IPS-15b (cell line): Measurements from ENCODE around the gene PLCL2.

Experiments
- H3K27me3 ChIP-seq: one replicate; pipeline ENCODE4 v1.6.1; 2013; ENCODE audit warnings: low read length; ENCODE audit not compliant: control insufficient read depth, insufficient read depth
- H3K36me3 ChIP-seq: one replicate; pipeline ENCODE4 v1.6.1; 2013; ENCODE audit warnings: low read length; ENCODE audit not compliant: control insufficient read depth, insufficient read depth
- H3K4me1 ChIP-seq: one replicate; pipeline ENCODE4 v1.6.1; 2013; ENCODE audit warnings: mild to moderate bottlenecking, low read length; ENCODE audit not compliant: control insufficient read depth, insufficient read depth
- H3K4me3 ChIP-seq: one replicate; pipeline ENCODE4 v1.5.1; 2013; ENCODE audit warnings: low read depth, low read length
- H3K9ac ChIP-seq: one replicate; pipeline ENCODE4 v1.6.1; 2013; ENCODE audit warnings: low read depth, mild to moderate bottlenecking, low read length
- H3K9me3 ChIP-seq: one replicate; pipeline ENCODE4 v1.6.1; 2013; ENCODE audit warnings: mild to moderate bottlenecking, low read length; ENCODE audit not compliant: control insufficient read depth, insufficient read depth

Gene PLCL2

DNA sequence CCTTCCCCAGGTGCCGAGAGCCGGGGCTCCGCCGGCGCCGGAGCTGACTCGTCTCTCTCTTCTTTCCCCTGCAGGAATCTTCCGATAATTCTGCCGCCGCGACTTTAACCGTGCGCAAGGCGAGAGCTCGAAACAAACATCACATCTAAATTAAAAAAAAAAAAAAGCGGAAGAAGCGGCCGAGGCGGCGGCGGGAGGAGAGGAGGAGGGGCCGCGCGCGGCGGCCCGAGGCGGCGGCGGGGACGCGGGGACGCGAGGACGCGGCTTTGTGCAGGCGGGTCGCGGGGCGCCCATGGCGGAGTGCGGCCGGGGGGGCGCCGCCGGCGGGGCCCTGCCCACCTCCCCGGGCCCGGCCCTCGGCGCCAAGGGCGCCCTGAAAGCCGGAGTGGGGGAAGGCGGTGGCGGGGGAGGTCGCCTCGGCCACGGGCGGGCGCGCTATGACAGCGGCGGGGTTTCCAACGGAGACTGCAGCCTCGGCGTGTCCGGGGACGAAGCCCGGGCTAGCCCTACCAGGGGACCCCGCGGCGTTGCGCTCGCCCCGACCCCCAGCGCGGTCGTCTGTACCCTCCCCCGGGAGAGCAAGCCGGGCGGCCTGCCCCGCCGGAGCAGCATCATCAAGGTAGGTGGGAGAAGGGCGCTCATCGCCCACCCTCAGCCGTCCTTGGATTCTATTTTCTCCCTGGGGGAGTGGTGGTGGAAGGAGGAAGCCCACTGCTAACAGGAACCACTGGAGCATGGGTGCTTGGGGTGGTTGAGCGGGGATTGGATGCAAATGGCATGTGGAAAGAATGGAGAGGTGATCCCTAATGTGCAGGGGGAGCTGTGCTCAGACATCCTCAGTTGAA, at the start of gene PLCL2:
Gene PLCL2, plus strand, starts transcription at position 208 of the 845 bp plus-strand sequence. Its CDS starts 85 bp downstream, at position 293.
- Histone ChIP-seq H3K36me3 (no peaks in the 10 kb centered on the region), H3K9me3 (no peaks in the 10 kb centered on the region), H3K9ac (no peak within 1 kb of the TSS), H3K4me3 (peak within 1 kb of the TSS; percentile 62), H3K4me1 (peaks cover 2% of the 10 kb centered on the region), H3K27me3 (peaks cover 53% of the 10 kb centered on the region)

DNA sequence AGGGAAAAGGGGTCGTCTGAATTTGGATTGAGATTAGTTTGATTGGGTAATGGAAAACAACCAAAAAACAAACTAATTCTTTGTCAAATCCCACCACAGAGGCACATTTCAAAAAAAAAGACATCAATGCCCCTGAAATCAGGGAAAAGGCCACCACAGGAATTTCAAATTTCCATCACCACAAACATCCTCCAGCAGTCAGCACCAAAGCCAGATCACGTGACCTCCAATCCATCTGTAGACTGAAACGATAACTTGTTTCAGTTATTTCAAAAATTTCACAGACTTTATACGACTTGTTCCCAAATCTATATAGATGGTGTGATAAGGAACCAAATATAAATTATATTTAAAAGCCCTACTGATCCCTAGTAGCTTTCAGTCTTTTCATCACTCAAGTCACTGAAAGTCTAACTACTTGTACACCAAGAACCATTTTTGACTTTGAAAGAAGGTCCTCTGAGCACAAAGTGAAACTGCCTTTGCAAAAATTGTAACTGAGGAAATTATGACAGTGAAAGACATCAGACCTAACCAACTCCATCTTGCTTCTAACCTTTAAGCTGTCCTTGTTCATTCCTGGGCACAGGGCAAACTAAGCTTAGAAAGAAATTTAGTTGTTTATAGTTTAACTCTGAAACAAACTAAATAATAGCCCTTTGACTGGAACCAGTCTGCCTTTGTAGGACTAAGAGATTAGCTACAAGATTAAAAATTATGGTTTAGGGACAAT, 48.1 kb upstream of the PLCL2 start:
- H3K4me1 ChIP-seq: no peaks in the 10 kb centered on the region
- no peaks in the 10 kb centered on the region for H3K27me3 ChIP-seq
- no peaks in the 10 kb centered on the region for H3K9me3 ChIP-seq
- no peak overlapping the region for H3K4me3 ChIP-seq
- no peaks in the 10 kb centered on the region for H3K36me3 ChIP-seq
- no peak overlapping the region for H3K9ac ChIP-seq

DNA sequence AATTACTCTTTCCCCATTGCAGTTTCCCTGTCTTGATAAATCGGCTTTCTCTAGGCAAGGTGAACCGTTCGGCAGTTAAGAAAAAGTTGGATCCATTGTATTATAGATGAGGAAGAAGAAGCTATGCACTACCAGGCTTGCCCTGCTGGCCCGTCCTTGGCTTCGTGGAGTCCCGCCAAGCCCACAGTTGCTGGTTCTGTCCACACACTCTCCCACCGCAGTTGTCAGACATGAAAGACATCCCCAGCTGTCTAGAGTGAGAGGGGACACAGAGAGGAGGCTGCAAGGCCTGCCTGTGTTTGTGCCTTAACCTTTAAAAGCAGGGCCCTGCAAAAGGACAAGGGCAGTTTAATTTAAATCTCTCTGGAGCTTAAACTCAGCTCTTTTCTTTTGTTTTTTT, 47.2 kb upstream of the PLCL2 start:
- H3K27me3 ChIP-seq: no peaks in the 10 kb centered on the region
- no peak overlapping the region for H3K9ac ChIP-seq
- peaks cover under 1% of the 10 kb centered on the region for H3K4me1 ChIP-seq
- no peak overlapping the region for H3K4me3 ChIP-seq
- no peaks in the 10 kb centered on the region for H3K36me3 ChIP-seq
- H3K9me3 ChIP-seq: no peaks in the 10 kb centered on the region

DNA sequence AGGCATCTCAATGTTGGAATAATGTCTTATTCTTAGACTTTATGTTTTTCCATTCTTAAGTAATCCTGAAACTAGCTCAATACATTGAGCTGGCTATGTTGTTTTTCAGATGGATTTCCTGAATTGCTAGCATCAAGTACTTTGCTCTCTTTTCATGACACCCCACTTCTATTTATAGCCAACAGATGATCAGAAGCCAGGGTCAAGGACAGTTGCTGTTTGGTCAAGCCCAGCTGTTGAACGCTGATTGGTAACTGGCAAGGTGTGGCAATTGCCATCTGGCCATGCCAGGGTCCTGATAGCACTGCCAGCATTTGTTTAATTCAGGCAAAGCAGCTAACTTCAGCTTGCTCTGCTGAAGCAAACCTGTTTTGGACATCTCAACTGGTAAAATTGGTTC, 46.2 kb upstream of the PLCL2 start:
- Histone ChIP-seq H3K36me3 (no peaks in the 10 kb centered on the region), H3K9ac (no peak overlapping the region), H3K27me3 (no peaks in the 10 kb centered on the region), H3K4me3 (no peak overlapping the region), H3K4me1 (peaks cover 5% of the 10 kb centered on the region), H3K9me3 (no peaks in the 10 kb centered on the region)

DNA sequence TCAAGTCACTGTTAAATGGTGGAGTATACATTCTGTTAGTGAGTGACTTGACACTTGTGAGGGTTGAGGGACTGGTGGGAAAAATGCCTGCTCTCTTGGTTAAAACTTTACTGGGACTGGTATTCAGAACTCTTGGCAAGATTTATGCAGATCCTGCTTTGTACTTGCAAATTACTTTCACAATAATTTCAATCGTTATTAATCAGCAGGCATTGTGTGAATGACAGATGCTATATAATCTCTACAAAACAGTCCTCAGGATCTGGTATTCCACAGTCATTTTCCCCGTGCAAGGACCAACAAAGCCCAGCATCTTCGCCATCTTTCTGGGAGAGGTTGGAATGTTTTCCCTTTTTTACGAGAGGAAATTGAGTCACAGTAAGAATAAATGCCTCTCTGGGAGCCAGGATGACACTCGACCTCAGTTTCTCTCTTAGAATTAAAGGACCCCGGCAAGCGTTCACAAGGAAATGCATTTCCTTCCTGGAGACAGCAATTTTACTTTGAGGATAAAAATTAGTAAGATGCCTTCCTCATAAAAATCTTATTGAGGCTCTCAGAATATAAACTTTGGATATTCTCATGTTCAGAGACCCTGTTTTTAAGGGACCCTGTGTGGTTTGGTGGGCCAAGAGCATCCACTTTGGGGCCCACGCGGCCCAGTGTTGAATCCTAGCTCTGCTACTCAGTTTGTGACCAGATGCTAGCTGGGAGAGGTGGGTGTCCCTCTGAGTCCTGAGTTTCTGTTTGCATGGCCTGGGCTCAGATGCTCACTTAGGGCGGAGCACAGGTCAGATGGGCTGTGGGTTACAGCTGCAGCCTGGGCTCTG, 45.3 kb upstream of the PLCL2 start:
- Histone ChIP-seq H3K4me3 (no peak overlapping the region), H3K9me3 (no peaks in the 10 kb centered on the region), H3K27me3 (no peaks in the 10 kb centered on the region), H3K36me3 (no peaks in the 10 kb centered on the region), H3K4me1 (peaks cover 5% of the 10 kb centered on the region), H3K9ac (no peak overlapping the region)

DNA sequence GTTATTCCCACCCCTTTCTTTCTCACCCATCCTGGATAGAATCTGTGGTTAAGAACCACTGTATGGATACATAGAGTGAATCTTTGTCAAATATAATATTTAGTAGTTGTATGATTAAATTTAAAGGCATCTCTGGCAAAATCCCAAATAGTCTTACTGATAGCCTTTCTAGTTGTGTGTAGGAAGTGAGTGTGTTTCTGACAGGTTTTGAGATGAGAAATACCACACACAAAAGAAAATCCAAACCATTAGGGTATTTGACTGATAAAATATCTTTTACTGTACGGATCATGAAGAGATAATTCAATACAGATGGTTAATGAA, 44.7 kb upstream of the PLCL2 start:
- Histone ChIP-seq H3K4me3 (no peak overlapping the region), H3K4me1 (peaks cover 5% of the 10 kb centered on the region), H3K9ac (no peak overlapping the region), H3K27me3 (no peaks in the 10 kb centered on the region), H3K9me3 (no peaks in the 10 kb centered on the region), H3K36me3 (no peaks in the 10 kb centered on the region)

DNA sequence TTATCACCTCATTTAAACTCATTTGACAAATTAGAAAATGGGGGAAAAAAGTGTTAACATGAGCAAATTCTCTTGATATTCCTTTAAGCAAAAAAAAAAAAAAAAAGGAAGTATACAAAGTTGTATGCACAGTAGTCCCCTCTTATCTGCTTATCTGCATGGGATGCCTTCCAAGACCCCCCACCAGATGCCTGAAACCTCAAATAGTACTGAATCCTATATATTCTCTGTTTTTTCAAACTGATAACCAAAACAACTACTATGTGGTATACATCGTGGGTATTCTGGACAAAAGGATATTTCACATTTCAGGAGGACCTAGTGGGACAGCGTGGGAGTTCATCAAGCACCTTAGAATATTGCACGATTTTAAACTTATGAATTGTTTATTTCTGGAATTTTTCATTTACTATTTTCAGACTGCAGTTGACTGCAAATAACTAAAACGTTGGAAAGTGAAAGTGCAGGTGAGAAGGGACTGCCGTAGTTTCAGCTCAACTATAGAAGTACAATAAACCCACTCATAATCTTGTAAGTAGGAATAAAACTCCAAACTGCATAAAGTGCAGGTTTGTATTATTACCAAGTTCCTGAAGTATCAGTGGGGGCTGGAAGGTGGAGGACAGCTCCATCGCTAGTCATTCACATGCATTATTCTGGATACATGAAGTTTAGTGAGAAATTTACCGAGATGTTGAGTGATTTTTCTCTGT, 43.6 kb upstream of the PLCL2 start:
- no peak overlapping the region for H3K4me3 ChIP-seq
- H3K9me3 ChIP-seq: no peaks in the 10 kb centered on the region
- H3K9ac ChIP-seq: no peak overlapping the region
- H3K4me1 ChIP-seq: peaks cover 5% of the 10 kb centered on the region
- no peaks in the 10 kb centered on the region for H3K36me3 ChIP-seq
- no peaks in the 10 kb centered on the region for H3K27me3 ChIP-seq

DNA sequence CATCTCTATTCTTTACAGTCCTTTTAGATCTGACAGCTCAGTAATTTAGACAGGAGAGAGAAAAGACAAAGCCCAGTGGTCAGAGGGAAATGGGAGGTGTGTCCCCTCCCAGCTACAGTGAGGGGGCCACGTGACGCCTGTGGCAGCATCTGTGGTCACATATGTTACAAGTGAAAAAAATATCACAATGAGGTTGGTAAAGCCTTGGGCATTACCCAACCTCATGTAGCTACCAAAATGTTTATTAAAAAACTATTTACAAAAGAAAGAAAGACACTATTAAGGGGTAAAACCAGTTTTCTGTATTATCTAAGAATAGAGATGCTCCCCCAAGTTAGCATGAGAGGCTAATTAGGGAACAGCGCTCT, 42.9 kb upstream of the PLCL2 start:
- H3K9ac ChIP-seq: no peak overlapping the region
- peaks cover 5% of the 10 kb centered on the region for H3K4me1 ChIP-seq
- no peaks in the 10 kb centered on the region for H3K36me3 ChIP-seq
- H3K27me3 ChIP-seq: no peaks in the 10 kb centered on the region
- no peaks in the 10 kb centered on the region for H3K9me3 ChIP-seq
- no peak overlapping the region for H3K4me3 ChIP-seq

DNA sequence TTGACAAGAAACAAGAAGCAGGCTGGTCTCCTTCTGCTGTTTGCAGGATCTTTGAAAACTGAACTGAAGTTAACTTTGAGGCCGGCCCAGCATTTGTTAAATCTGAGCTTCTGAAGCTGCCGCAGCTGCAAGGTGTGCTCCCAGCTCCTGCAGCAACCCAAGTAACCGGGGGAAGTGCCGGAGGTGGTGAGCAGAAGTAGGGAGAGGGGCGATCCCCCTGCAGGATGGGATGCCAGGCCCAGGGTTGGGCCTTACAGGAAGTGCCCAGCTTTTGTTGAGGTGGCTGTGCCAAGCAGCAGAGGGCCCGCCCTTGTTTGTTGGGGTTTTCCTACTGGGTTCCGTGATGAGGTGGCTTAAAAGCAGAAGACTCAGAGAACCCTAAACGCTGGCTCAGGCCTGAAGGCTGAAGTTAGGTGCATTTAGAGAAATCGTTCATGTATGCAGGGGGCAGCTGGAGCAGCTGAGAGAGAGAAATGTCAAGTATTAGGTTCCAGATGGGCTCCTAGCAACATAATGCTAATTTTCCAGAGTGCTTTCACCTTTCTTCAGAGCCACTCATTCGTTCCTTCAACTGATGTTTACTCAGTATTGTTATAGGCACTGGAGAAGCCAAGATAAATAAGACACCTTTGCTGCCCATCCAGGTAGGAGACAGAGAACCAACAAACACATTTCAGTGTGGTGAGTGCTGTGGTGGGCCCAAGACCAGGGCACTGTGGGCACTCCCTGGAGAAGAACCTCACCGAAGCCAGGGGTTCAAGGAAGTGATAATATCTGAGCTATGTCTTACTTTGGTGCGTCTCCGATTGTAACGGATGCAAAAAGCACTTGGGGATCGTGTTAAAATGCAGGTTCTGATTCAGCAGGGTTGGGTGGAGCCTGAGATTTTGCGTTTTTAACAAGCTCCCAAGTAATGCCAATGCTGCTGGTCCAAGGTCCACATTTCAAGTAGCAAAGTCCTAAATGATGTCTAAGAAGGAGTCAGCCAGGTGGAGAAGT, 42.2 kb upstream of the PLCL2 start:
- Histone ChIP-seq H3K4me1 (peaks cover 5% of the 10 kb centered on the region), H3K9me3 (no peaks in the 10 kb centered on the region), H3K36me3 (no peaks in the 10 kb centered on the region), H3K9ac (no peak overlapping the region), H3K27me3 (no peaks in the 10 kb centered on the region), H3K4me3 (no peak overlapping the region)

DNA sequence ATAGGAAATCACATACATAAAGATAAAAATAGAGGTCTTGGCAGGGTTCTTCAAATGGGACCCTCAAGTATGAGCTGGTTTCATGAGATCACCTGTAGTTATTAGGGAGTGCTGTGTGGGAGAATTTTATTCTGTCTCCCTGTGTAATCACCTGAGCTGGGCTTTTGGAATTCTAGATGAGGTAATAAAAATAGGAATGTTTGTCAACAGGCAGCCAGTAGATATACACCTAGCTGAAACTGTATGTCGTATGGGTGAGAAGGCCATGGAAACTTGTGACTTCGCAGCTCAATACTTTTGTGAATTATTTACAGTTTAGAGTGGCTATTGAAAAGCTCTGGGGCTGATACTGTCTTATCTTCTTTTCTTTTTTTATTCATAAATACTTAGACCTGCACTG, 40.5 kb upstream of the PLCL2 start:
- peaks cover 5% of the 10 kb centered on the region for H3K4me1 ChIP-seq
- H3K36me3 ChIP-seq: no peaks in the 10 kb centered on the region
- no peaks in the 10 kb centered on the region for H3K9me3 ChIP-seq
- no peak overlapping the region for H3K4me3 ChIP-seq
- no peak overlapping the region for H3K9ac ChIP-seq
- H3K27me3 ChIP-seq: no peaks in the 10 kb centered on the region
